GM21390 (cell line): ENCODE measurements around the gene LHX3.

Experiments used
- ATAC-seq: cut with Tn5 transposase; IDR thresholded peaks from one replicate; pipeline ENCODE4 v1.9.1; 2021; ENCODE audit not compliant: unreplicated experiment

LHX3 gene

GRCh38 chr9:136193891-136194279, 11.0 kb downstream of the LHX3 start:
- ATAC-seq: no peak

GRCh38 chr9:136193127-136193890, 11.6 kb downstream of the LHX3 start:
- ATAC-seq: no peak

- no peak for ATAC-seq
Observed at GRCh38 chr9:136192289-136193126, 12.4 kb downstream of the LHX3 start.

- no peak for ATAC-seq
Observed at GRCh38 chr9:136191960-136192286, 13.0 kb downstream of the LHX3 start.

- ATAC-seq: no peak
Observed at GRCh38 chr9:136191099-136191959, 13.6 kb downstream of the LHX3 start.

- ATAC-seq: no peak
Observed at GRCh38 chr9:136190656-136191055, 14.3 kb downstream of the LHX3 start.

GRCh38 chr9:136190237-136190601, 14.7 kb downstream of the LHX3 start:
- ATAC-seq: no peak

GRCh38 chr9:136189394-136190236, 15.3 kb downstream of the LHX3 start:
- no peak for ATAC-seq

GRCh38 chr9:136187683-136188586, 17.0 kb downstream of the LHX3 start:
- ATAC-seq: no peak

GRCh38 chr9:136187197-136187596, 17.7 kb downstream of the LHX3 start:
- ATAC-seq: no peak

- no peak for ATAC-seq
Observed at GRCh38 chr9:136186386-136186785, 18.5 kb downstream of the LHX3 start.

GRCh38 chr9:136185596-136186366, 19.1 kb downstream of the LHX3 start:
- no peak for ATAC-seq

- ATAC-seq: no peak
Observed at GRCh38 chr9:136185066-136185465, 19.9 kb downstream of the LHX3 start.

- ATAC-seq: no peak
Observed at GRCh38 chr9:136182850-136183422, 22.0 kb downstream of the LHX3 start.

GRCh38 chr9:136182420-136182787, 22.5 kb downstream of the LHX3 start:
- ATAC-seq: no peak

GRCh38 chr9:136181784-136182419, 23.0 kb downstream of the LHX3 start:
- no peak for ATAC-seq

GRCh38 chr9:136180586-136180985, 24.3 kb downstream of the LHX3 start:
- no peak for ATAC-seq

GRCh38 chr9:136179761-136180160, 25.2 kb downstream of the LHX3 start:
- ATAC-seq: no peak
